ENCODE measurements around the gene IL17RD. TPM values are rescaled to one million over a fixed set of nuclear protein-coding genes. Genes with fewer than 3 reads are reported as not detected.
A peak's percentile ranks its signal among the peaks of the same experiment; 100 is the strongest.

The IL17RD gene
- polyA plus RNA-seq, 3 donors: not detected

GRCh38 chr3:57059411-57059810 lies 105.7 kb downstream of the IL17RD start:
- H3K4me1 Mint-ChIP-seq: peaks cover 48% of the 10 kb centered on the region
- peak overlapping the region; percentile 76 to 96 (median 84) for H3K27ac Mint-ChIP-seq
- H3K9me3 Mint-ChIP-seq: peaks cover 0 to 2% (median 0%) of the 10 kb centered on the region in 7 donors
- Histone ChIP-seq H3K9ac (ENCODE audit: insufficient read depth, low read length, poor library complexity, severe bottlenecking) (no peak overlapping the region), H3K4me1 (ENCODE audit: control insufficient read depth in 1 of 2, insufficient read depth in 2 of 2, low read length in 2 of 2) (peaks cover 42 to 47% of the 10 kb centered on the region in 2 donors), H3K9me3 (replicated peaks in 1 of 2; ENCODE audit: control insufficient read depth in 1 of 2, insufficient read depth in 1 of 2, low read length in 2 of 2) (no peaks in the 10 kb centered on the region), H3K4me2 (replicated peaks; ENCODE audit: extremely low read depth, low read length, poor library complexity, severe bottlenecking) (no peak overlapping the region), H2AFZ (ENCODE audit: insufficient read depth, low read depth, low read length, poor library complexity, severe bottlenecking) (no peak overlapping the region), H3K4me3 (replicated peaks in 1 of 3; ENCODE audit: low read depth in 2 of 3, low read length in 3 of 3) (no peak overlapping the region), H3K79me2 (ENCODE audit: insufficient read depth, low read length) (no peaks in the 10 kb centered on the region), H3K36me3 (replicated peaks in 1 of 2; ENCODE audit: control insufficient read depth in 1 of 2, insufficient read depth in 2 of 2, low read length in 2 of 2) (no peaks in the 10 kb centered on the region), H4K20me1 (ENCODE audit: insufficient read depth, low read length) (no peaks in the 10 kb centered on the region), H3K27ac (ENCODE audit: low read depth in 1 of 2, low read length in 2 of 2) (peak overlapping the region; percentile 75 to 83), H3K27me3 (ENCODE audit: control insufficient read depth in 2 of 2, insufficient read depth in 2 of 2, low read length in 2 of 2) (no peaks in the 10 kb centered on the region)
- H3K27me3 Mint-ChIP-seq (ENCODE audit: low read depth in 3 of 3): peaks cover 2 to 3% (median 3%) of the 10 kb centered on the region in 3 donors
- WGBS (ENCODE audit: insufficient coverage): no CpG with 5 or more reads among the region's 3 CpGs
- peak; percentile 44 to 68 (median 63) for DNase-seq
- H3K36me3 Mint-ChIP-seq: peaks cover 0 to 5% of the 10 kb centered on the region in 2 donors
- no peak for TF ChIP-seq CTCF (IDR thresholded peaks at IDR 0.05)
- intact Hi-C loops (cut with micrococcal nuclease): no loop called here
- H3K4me3 Mint-ChIP-seq: no peak overlapping the region

GRCh38 chr3:57057351-57057750 lies 107.8 kb downstream of the IL17RD start:
- H3K27me3 Mint-ChIP-seq (ENCODE audit: low read depth in 3 of 3): peaks cover 2 to 6% (median 3%) of the 10 kb centered on the region in 3 donors
- H3K4me3 Mint-ChIP-seq: no peak overlapping the region
- WGBS (ENCODE audit: insufficient coverage): 71% methylated on average over 1 of the region's 6 CpGs

More at GRCh38 chr3:57057351-57057750, 107.8 kb downstream of the IL17RD start:
- intact Hi-C loops (cut with micrococcal nuclease): no loop called here
- Mint-ChIP-seq H3K4me1 (peaks cover 28% of the 10 kb centered on the region), H3K9me3 (no peaks in the 10 kb centered on the region), H3K27ac (no peak overlapping the region), H3K36me3 (no peaks in the 10 kb centered on the region)
- TF ChIP-seq CTCF (IDR thresholded peaks at IDR 0.05): no peak
- Histone ChIP-seq H3K36me3 (replicated peaks in 1 of 2; ENCODE audit: control insufficient read depth in 1 of 2, insufficient read depth in 2 of 2, low read length in 2 of 2) (no peaks in the 10 kb centered on the region), H3K4me3 (replicated peaks in 1 of 3; ENCODE audit: low read depth in 2 of 3, low read length in 3 of 3) (no peak overlapping the region), H2AFZ (ENCODE audit: insufficient read depth, low read depth, low read length, poor library complexity, severe bottlenecking) (no peak overlapping the region), H3K79me2 (ENCODE audit: insufficient read depth, low read length) (no peaks in the 10 kb centered on the region), H3K27me3 (ENCODE audit: control insufficient read depth in 2 of 2, insufficient read depth in 2 of 2, low read length in 2 of 2) (no peaks in the 10 kb centered on the region), H3K4me2 (replicated peaks; ENCODE audit: extremely low read depth, low read length, poor library complexity, severe bottlenecking) (no peak overlapping the region), H3K4me1 (ENCODE audit: control insufficient read depth in 1 of 2, insufficient read depth in 2 of 2, low read length in 2 of 2) (peaks cover 22 to 26% of the 10 kb centered on the region in 2 donors), H3K9ac (ENCODE audit: insufficient read depth, low read length, poor library complexity, severe bottlenecking) (no peak overlapping the region), H4K20me1 (ENCODE audit: insufficient read depth, low read length) (no peaks in the 10 kb centered on the region), H3K9me3 (replicated peaks in 1 of 2; ENCODE audit: control insufficient read depth in 1 of 2, insufficient read depth in 1 of 2, low read length in 2 of 2) (no peaks in the 10 kb centered on the region), H3K27ac (ENCODE audit: low read depth in 1 of 2, low read length in 2 of 2) (no peak overlapping the region)
- DNase-seq: no peak

Data from CD14-positive monocyte (primary cell).